IPS-NIHi11 (cell line): Measurements from ENCODE around the gene BCDIN3D.
"Not testable (repeated sequence)": the region's sequence is repeated elsewhere in the genome, so short reads cannot be mapped to it uniquely, and the experiment has no call there.

Source experiments
- DNase-seq: peaks from one replicate; pipeline ENCODE4 v3.0.0; 2012; ENCODE audit warnings: mixed read lengths, low spot score

Gene BCDIN3D

DNA sequence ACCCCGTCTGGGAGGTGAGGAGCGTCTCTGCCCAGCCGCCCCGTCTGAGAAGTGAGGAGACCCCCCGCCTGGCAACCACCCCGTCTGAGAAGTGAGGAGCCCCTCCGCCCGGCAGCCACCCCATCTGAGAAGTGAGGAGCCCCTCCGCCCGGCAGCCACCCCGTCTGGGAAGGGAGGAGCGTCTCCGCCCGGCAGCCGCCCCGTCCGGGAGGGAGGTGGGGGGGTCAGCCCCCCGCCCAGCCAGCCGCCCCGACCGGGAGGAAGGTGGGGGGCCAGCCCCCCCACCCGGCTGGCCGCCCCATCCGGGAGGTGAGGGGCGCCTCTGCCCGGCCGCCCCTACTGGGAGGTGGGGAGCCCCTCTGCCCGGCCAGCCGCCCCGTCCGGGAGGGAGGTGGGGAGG is 18.0 kb upstream of the BCDIN3D start:
- not testable (repeated sequence) for DNase-seq

DNA sequence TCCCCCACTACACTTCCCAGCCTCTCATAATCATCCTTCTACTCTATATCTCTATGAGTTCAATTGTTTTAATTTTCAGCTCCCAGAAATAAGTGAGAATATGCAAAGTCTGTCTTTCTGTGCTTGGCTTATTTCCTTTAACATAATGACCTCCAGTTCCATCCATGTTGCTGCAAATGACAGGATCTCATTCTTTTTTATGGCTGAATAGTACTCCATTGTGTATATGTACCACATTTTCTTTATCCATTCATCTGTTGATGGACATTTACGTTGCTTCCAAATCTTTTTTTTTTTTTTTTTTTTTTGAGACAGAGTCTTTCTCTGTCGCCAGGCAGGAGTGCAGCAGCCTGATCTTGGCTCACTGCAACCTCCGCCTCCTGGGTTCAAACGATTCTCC is 13.0 kb upstream of the BCDIN3D start:
- not testable (repeated sequence) for DNase-seq

DNA sequence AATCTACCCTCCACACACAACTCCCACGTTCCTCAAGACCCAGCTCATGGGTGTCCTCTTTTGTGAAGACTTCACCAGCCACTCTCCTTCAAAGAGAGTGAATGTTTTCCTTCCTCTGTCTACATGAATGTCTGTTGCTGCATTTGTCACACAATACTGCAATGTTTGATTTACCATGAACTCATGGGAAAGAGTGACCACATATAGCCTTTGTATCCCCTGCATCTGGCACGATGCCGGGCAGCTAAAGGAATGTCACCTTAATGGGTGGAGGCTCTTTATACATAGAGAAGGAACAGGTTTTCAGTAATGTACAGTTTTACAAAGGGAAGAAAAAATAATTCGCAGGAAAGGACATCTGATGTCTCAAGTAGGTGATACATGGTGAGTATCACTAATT is 12.1 kb upstream of the BCDIN3D start:
- no peak for DNase-seq

DNA sequence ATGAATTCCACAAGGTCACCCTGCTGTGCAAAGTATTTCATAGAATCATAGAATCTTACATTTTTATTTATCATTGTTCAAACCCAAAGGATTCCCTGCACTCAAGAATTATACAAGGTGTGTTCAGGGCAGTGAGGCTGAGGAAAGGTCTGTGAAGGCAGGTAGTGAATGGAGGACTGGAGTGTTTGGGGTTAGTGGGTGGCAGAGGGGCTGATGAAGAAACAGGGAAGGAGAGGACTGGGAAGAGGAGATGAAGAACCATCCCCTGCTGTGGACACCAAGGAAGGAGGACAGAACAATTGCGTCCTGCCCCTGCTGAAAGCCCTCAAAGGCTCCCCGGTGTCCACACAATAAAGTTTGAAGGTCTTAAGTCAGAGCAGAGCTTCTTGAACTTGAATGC is 10.8 kb upstream of the BCDIN3D start:
- no peak for DNase-seq

DNA sequence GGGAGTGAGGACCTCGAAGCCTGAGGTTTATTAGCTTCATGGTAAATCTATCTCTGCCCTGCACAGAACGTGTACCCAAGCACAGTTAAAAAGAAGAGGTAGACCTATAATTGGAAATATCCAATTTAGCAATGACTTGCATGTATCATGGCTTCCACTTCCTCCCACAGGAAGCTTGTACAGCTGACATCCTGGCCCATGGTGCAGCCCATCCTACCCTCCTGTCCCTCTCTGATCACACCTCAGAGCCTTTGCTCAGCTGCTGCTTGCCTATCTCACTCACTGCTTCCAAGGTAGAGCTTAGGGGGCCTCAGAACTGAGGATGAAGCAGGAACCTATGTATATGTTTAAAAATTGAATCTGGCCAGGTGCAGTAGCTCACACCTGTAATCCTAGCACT is 4.3 kb upstream of the BCDIN3D start:
- DNase-seq: no peak

DNA sequence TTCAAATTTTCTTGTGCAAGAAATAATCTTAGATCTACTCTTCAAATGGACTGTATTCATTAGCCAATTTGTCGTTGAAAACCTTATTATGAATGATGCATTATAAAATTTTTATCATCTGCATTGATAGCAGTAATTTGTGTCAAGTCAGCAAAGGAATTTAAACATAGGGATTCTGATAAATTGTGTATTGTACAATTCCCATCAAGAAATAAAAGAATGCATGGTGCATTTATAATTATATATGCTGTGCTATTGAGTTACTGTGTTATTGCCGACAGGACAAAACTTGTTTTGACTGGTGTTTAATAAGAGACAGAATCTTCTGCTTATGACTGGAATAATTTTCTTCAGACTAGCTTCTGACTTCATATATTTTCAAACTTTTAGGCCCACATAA is 3.1 kb upstream of the BCDIN3D start:
- no peak for DNase-seq

DNA sequence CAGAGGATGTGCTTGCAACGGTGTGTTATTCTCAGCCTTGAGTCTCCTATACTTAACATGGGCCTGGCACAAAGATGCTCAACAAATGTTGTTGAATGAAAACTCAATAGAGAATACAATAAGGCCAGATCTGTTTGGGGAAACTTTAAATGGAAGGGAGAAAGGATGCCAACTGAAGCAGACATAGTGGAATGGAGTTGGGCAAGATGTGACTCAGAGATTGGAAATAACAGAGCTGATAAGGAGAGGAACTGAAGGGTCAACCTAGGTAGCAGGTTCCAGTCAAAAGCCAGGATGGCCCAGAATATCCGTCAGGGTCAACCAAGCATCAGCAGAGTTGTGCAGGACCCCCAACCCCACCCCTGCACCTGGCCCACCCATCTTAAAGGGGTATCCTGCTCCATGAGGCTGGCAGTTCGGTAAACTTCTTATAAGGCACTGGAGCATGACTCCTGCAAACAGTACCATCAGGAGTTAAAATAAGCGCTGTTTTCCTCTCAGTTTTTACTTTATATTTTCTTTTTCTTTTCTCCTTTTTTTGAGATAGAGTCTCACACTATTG is 1.1 kb upstream of the BCDIN3D start:
- DNase-seq: no peak

DNA sequence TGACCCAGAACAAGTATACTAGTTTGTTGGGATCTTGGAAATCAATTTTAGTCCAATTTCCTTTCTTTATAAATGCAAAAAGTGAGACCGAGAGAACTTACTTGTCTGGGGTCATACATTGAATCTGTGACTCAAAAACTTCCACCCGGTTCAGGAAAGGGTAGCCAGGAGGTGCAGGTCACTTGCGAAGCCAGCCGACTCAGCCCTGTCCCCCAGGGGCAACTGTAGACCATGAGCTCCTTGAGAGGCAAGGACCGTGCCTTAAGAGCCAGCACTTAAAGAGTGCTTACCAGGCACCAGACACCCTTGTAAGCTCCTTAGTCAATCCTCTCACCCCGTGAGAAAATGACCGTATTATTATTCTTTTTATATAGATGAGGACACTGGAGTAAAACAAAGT is 505 bp upstream of the BCDIN3D start:
- DNase-seq: no peak

DNA sequence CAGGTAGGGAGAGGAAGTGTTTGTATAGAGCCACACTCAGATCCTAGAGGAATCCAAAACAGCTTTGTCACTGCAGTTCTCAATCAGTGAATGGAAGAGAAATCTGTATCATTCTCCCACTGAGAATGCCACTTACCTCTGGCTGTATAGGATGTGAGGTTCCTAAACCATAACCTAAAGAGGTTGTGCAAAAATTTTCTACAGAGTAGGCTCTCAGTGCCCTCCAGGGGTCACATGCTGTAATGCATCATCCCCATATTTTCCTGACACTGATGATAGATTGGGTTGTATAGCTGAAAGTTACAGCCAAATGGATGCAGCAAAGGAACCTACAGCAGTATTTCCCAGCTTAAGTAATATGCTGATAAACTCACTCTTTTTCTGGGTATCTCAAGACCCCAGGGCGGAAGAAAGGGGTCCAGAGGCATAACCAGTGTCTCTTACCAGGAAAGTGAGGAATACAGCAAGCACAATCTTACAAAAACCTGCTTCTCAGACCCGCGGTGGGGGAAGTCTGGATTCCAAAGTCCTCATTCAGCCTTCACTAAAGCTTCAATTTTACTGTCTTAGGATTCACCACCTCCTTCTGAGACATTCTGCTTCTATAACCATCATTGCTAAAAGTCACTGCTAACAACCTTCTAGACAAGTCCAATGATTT is 3.8 kb downstream of the BCDIN3D start:
- DNase-seq: no peak

DNA sequence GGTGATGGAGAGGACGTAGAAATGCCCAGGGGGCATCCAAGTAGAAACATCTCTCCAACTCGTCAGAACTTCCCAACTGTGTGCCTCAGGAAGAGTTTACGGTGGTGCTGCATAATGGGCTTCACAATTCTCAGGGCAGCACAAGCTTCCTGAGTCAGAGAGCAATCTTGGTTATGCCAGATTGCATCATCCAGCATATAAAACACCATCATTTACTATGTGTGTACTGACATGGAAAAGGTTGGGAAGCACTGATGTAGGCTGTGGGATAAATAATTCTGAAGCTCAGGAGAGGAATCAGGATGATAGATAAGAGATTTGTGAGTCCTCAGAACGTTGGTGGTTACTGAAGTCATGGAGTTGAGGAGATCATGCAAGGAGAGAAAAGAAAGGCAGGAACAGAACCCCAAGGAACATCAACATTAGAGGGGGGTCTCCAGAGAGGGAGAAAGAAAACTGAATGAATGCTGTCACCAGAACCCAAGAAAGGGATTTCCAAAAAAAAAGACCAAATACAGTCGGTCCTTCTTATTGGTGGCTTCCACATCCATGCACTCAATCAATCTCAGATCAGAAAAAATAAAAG is 10.0 kb downstream of the BCDIN3D start:
- DNase-seq: no peak

DNA sequence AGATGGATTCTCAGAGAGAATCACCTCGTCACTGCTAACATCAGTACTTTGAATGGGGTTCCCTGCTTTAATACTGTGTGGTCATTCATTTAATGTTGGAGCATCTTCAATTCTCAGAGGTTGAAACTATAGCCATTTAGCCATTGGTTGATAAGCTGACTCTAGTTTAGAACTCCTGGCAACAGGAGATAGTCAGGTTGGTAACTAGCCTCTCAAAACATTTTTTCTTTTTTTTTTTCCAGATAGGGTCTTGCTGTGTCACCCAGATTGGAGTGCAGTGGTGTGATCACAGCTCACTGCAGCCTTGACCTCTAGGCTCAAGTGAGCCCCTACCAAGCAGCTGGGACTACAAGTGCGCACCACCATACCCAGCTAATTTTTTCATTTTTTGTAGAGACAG is 11.2 kb downstream of the BCDIN3D start:
- no peak for DNase-seq

DNA sequence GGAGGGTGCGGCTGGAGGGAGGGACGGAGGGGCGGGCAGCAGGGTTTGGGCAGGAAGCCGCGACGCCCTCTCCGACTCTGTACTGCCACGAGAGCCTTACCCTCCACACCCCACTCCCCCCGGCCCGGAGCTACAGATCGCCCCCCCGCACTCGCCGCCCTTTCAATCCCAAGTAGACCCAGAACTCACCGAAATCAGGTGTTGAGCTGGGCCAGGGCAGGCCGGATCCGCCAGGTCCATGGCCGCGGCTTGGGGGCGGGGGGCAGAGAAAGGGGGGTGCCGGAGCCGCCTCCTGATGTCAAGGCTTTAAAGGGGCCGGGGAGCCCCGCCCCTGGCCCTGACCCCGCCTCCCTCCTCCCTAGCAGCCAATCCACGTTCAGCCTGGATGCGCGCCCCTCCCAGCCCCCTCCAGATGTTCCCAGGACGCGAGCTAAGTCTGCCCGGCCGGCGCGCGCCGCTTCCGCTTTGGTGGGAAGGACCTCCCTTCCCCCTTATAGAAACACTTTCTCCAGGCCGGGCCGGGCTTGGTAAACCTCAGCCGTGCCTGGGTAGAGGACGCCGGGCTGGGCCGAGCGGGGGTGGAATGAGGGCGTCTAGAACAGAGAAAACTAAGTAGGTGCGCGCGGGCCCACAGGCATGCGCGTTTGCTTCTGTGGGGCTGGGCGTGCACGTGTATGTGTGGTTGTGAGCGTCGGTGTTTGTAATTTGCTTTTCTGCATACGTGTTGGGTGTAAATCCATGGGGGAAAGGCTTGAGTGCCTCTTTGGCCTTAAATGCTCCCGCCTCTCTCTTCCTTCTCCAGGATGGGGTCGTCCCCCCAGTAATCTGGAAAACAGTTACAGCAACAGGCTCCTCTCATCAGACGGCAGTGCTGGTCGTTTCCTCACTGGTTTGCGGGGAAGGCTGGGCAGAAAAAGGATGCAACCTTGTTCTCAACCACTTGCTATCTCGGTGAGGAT is 14.5 kb downstream of the BCDIN3D start, which contains the start of gene NCKAP5L:
Gene NCKAP5L, minus strand, starts transcription at position 281 of the 959 bp plus-strand sequence. CDS start 24,369 bp downstream, outside the sequence.
- peak; percentile 97 for DNase-seq

DNA sequence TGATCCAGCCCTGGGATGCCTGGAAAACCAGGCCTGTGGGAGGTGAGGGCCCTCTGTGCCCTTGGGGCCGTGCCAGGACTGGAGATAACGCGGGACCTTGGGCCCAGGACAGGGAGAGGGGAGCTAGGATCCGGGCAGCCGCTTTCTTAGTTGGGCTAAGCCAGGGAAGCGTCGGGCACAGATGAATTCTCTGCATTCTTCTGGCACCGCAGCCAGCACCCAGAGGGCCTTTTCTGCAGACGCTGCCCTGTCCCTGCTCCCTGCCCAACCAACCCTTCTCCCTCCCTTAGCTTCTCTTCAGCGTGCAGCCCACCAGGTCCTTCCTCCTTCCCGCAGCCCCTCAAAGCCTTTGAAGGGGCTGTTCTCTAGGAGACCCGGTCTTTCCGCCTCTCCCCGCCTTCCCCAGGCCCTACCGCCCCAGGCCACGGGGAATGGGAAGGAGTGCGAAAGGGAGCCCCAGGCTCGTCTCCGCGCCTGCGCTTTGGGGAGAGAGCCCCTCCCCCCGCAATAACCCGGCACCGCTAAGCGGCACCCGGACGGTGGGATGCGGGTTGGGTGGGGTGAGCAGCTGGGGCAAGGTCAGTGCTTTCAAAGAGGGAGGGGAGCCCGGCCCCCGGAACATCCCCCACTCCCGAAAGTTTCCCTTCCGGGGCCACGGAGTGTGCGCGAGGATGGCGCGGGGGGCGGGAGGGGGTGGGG is 15.4 kb downstream of the BCDIN3D start:
- peak; percentile 91 for DNase-seq

DNA sequence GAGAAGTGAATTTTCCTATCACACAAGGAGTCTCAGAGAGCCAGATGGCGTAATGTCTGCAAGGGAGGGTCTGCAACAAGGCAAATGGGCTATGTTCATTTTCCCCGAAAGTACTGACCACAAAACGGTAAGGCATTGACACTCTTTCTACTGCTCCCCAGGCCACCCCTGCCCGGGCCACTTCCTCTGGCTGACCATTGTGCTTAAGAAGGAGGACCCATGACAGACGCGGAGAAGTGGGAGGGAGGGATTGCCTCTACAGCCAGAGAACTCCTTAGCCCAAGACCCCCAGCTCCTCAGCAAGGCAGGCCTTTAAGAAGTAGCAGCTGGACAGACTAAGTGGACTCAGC is 15.9 kb downstream of the BCDIN3D start:
- no peak for DNase-seq

DNA sequence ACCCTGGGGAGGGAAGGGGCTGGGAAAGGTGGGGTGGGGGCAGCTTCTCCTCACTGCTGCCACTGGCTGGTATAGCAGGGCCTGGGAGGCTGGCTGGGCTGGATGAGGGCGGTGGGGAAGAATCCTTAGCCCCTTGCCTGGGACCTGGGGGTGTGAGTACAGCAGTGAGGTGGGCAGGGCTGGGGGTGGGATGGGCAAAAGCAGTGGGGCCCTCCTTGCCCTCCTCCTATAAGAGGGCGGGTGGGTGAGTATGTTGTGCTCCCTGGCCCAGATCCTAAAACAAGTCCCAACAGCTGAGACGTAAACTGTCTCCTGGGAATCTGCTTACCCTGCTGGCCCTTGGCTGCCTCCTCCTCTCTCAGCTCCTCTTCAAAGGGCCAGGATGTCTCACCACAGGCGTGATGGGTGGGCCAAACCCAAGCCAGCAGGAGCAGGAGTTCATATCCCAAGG is 16.9 kb downstream of the BCDIN3D start:
- no peak for DNase-seq

DNA sequence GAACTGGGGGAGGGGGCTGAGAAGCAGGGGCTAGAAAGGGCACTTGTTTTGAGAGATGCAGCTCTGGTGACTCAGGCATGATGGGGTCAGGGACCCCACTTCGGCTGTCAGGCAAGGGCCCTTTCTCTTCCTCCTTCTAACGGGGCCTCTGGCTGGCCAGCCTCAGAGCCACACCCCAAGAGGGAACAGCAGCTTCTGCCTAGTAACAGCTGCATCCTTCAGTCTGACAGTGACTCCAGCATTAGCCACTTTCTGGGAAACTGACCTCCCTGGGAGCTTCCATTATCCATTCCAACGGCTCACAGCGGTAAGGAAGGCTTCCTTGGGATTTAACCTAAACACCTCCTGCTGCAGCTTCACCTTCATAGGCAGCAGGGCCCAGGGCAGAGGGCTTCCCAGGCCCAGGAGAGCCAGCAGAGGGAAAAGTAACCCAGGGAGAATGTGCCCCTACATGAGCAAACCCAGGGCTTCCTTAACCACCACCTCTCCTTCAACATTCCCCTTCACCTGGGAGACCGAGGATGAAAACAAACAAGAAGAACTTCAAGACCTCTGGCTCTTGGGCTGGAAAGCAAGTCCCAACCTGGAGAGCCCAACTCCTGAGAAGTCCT is 17.4 kb downstream of the BCDIN3D start:
- DNase-seq: no peak

DNA sequence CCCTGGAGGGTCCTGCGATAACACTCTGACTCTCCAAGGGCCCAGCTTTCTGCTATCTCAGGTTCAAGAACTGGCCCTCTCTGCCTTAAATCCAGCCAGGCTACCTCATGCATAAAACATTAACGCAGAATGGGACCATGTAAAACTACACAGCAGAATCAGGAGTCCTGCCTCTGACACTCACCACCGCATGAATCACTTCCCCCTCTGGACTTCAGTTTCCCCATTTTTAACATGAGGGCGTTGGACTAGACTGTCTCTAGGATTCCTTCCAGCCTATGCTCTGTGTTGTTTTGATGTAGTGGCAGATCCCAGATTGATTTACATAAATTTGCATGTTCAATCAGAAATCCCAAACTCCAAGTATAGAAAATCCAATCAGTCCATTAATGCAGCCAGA is 18.0 kb downstream of the BCDIN3D start:
- no peak for DNase-seq

DNA sequence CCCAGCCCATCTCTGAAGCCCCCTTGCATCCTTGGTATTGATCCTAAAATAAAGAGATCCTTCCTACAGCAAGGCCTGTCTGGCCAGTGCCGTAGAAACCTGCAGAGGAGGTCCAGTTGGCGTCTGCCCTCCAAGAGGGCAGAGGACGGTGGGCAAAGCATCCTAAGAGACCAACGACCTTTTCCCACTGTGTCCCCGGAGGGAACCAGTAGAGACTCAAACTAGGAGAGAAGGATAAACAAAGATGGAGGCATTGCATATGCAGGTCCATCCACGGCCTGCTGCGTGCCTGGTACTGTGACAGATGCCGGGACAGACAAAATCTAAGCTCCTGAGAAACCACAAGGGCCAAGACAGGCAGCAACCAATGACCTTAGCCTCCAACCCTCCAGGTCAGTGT is 18.5 kb downstream of the BCDIN3D start:
- no peak for DNase-seq

DNA sequence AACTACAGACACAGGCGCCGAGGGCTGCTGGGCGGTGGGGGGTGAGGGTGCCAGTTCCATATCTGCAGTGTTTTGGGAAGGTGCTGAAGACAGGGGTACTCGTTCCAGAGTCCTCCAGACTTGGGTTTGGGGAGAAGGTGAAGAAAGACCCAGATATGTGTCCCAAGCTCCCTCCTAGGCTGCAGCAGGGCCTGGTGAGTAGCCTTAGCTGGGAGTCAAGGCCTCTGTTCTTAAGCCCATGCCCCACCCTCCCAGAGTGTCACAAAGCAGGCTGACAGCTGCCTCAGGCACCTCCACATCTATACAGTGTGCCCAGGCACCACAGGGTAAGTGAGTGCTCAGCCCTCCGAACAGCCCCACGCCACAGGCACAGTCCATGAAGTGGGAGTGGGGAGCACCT is 19.0 kb downstream of the BCDIN3D start:
- DNase-seq: no peak

DNA sequence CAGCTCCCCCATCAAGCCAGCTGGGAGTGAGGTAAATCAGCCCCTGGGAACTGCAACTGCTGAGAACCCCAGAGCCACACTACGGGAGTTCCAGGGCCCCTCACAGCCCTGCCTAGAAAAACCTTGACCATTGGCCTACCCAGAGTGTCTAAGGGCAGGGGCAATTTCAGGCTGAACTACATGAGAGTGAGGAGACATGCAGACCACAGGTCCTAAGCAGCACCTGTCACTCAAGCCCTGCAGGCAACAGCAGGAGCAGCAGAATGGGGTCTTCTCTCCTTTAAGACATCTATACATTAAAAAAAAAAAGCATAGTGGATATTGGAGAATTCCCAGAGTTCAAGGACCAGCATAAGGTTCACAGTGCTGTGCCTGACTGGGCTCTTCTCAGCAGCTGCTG is 19.6 kb downstream of the BCDIN3D start:
- DNase-seq: no peak
